ENCODE data around the gene MAN1A2.

MAN1A2 gene

GRCh38 chr1:117501281-117501680 is 134.0 kb downstream of the MAN1A2 start:
- Histone ChIP-seq H3K9ac (ENCODE audit: low read depth, low read length) (no peak overlapping the region), H3K27ac (ENCODE audit: low read length) (no peak overlapping the region), H3K4me3 (ENCODE audit: low read depth in 1 of 2, low read length in 2 of 2) (no peak overlapping the region), H4K20me1 (ENCODE audit: insufficient read depth, low read length) (no peaks in the 10 kb centered on the region), H3K4me2 (ENCODE audit: insufficient read depth, low read length) (no peak overlapping the region), H3K9me3 (ENCODE audit: insufficient read depth, low read length, severe bottlenecking) (no peaks in the 10 kb centered on the region), H2AFZ (ENCODE audit: low read depth, low read length) (no peak overlapping the region), H3K36me3 (ENCODE audit: insufficient read depth, low read length) (peaks cover 8% of the 10 kb centered on the region; the same call in 1 of the 2 replicates), H3K27me3 (ENCODE audit: insufficient read depth, low read length, poor library complexity) (no peaks in the 10 kb centered on the region), H3K79me2 (ENCODE audit: insufficient read depth, low read length) (no peaks in the 10 kb centered on the region), H3K4me1 (ENCODE audit: insufficient read depth, low read length) (no peaks in the 10 kb centered on the region)
- ATAC-seq (ENCODE audit: insufficient read depth, low read depth) (no peak), DNase-seq (no peak)
- TF ChIP-seq EZH2 (IDR thresholded peaks at IDR 0.05; ENCODE audit: borderline replicate concordance, low read depth, low read length, severe bottlenecking): no peak

GRCh38 chr1:117511273-117511672 is 144.0 kb downstream of the MAN1A2 start:
- no peak for TF ChIP-seq EZH2 (IDR thresholded peaks at IDR 0.05; ENCODE audit: borderline replicate concordance, low read depth, low read length, severe bottlenecking)
- TF ChIP-seq CTCF (IDR thresholded peaks at IDR 0.05; ENCODE audit: borderline replicate concordance, extremely low read depth, low read length, poor library complexity, severe bottlenecking): no peak
- Histone ChIP-seq H3K4me1 (ENCODE audit: insufficient read depth, low read length) (peaks cover 10% of the 10 kb centered on the region; the same call in 1 of the 2 replicates), H2AFZ (ENCODE audit: low read depth, low read length) (no peak overlapping the region), H3K4me3 (ENCODE audit: low read depth in 1 of 2, low read length in 2 of 2) (no peak overlapping the region), H3K4me2 (ENCODE audit: insufficient read depth, low read length) (no peak overlapping the region), H3K27ac (ENCODE audit: low read length) (no peak overlapping the region), H3K36me3 (ENCODE audit: insufficient read depth, low read length) (peaks cover 3% of the 10 kb centered on the region; the same call in 1 of the 2 replicates), H3K79me2 (ENCODE audit: insufficient read depth, low read length) (no peaks in the 10 kb centered on the region), H3K27me3 (ENCODE audit: insufficient read depth, low read length, poor library complexity) (no peaks in the 10 kb centered on the region), H3K9me3 (ENCODE audit: insufficient read depth, low read length, severe bottlenecking) (no peaks in the 10 kb centered on the region), H3K9ac (ENCODE audit: low read depth, low read length) (no peak overlapping the region), H4K20me1 (ENCODE audit: insufficient read depth, low read length) (no peaks in the 10 kb centered on the region)
- DNase-seq (no peak), ATAC-seq (ENCODE audit: insufficient read depth, low read depth) (no peak)

DNA sequence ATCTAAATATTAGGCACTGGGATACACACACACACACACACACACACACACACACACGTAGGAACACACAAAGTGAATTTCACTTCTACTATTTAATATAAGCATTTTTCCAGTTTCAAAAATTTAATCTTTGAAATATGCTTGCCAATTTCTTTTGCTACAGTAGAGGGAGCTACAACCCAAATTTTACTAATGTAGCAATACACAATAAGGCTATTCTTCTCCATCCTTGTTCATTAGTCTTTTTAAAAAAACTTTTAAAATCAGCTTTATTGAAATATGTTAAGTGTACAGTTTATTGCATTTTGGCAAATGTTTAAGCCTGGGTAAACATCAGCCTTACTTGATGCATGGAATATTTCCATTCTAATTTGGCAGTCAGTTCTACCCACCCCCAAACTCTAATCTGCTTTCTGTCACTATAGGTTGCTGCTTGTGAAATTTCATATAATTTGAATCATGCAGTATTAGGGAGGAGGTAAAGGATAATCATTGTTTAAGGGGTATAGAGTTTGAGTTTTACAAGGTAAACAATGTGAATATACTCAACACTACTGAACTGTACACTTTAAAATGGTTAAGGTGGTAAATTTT is 145.6 kb downstream of the MAN1A2 start:
- no peaks in the 10 kb centered on the region for H4K20me1 ChIP-seq (ENCODE audit: insufficient read depth, low read length)
- no peaks in the 10 kb centered on the region for H3K9me3 ChIP-seq (ENCODE audit: insufficient read depth, low read length, severe bottlenecking)
- H3K79me2 ChIP-seq (ENCODE audit: insufficient read depth, low read length): no peaks in the 10 kb centered on the region
- H3K27ac ChIP-seq (ENCODE audit: low read length): no peak overlapping the region
- ATAC-seq (ENCODE audit: insufficient read depth, low read depth) (peak; percentile 66; the same call in 2 of the 3 replicates), DNase-seq (no peak)
- no peak overlapping the region for H3K9ac ChIP-seq (ENCODE audit: low read depth, low read length)
- H2AFZ ChIP-seq (ENCODE audit: low read depth, low read length): no peak overlapping the region
- H3K4me3 ChIP-seq (ENCODE audit: low read depth in 1 of 2, low read length in 2 of 2): no peak overlapping the region
- peaks cover 6% of the 10 kb centered on the region; the same call in 1 of the 2 replicates for H3K36me3 ChIP-seq (ENCODE audit: insufficient read depth, low read length)
- TF ChIP-seq EZH2 (IDR thresholded peaks at IDR 0.05; ENCODE audit: borderline replicate concordance, low read depth, low read length, severe bottlenecking) (no peak), CTCF (IDR thresholded peaks at IDR 0.05; ENCODE audit: borderline replicate concordance, extremely low read depth, low read length, poor library complexity, severe bottlenecking) (peak; percentile 75)
- H3K4me2 ChIP-seq (ENCODE audit: insufficient read depth, low read length): no peak overlapping the region
- peaks cover 10% of the 10 kb centered on the region; the same call in 1 of the 2 replicates for H3K4me1 ChIP-seq (ENCODE audit: insufficient read depth, low read length)
- no peaks in the 10 kb centered on the region for H3K27me3 ChIP-seq (ENCODE audit: insufficient read depth, low read length, poor library complexity)

DNA sequence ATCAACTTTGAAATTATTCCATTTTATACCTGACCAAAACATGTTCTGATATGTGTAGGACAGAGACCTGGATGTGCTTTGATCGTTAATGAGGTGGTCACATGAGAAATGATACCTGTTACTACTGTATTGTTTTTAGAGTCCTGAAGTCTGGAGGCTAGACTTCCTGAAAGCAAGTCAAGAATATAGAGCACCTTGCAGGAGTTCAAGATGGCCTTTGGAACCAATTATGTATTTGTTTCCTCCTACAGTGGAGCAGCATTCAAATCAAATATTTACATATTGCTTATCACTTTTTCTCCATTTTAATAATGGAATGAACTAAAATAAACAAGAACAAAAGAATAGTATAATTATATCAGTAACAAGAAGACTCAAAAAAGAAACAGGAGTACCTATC is 155.9 kb downstream of the MAN1A2 start:
- no peak overlapping the region for H3K4me3 ChIP-seq (ENCODE audit: low read depth in 1 of 2, low read length in 2 of 2)
- no peak overlapping the region for H3K4me2 ChIP-seq (ENCODE audit: insufficient read depth, low read length)
- peaks cover 4% of the 10 kb centered on the region; the same call in 1 of the 2 replicates for H3K36me3 ChIP-seq (ENCODE audit: insufficient read depth, low read length)
- no peaks in the 10 kb centered on the region for H3K27me3 ChIP-seq (ENCODE audit: insufficient read depth, low read length, poor library complexity)
- no peaks in the 10 kb centered on the region for H3K79me2 ChIP-seq (ENCODE audit: insufficient read depth, low read length)
- no peak for ATAC-seq (ENCODE audit: insufficient read depth, low read depth)
- DNase-seq: no peak
- H3K27ac ChIP-seq (ENCODE audit: low read length): no peak overlapping the region
- H3K9me3 ChIP-seq (ENCODE audit: insufficient read depth, low read length, severe bottlenecking): no peaks in the 10 kb centered on the region
- H3K9ac ChIP-seq (ENCODE audit: low read depth, low read length): no peak overlapping the region
- no peaks in the 10 kb centered on the region for H4K20me1 ChIP-seq (ENCODE audit: insufficient read depth, low read length)
- TF ChIP-seq EZH2 (IDR thresholded peaks at IDR 0.05; ENCODE audit: borderline replicate concordance, low read depth, low read length, severe bottlenecking) (no peak), CTCF (IDR thresholded peaks at IDR 0.05; ENCODE audit: borderline replicate concordance, extremely low read depth, low read length, poor library complexity, severe bottlenecking) (no peak)
- no peaks in the 10 kb centered on the region for H3K4me1 ChIP-seq (ENCODE audit: insufficient read depth, low read length)
- H2AFZ ChIP-seq (ENCODE audit: low read depth, low read length): no peak overlapping the region

All from DND-41 (cell line).